ENCODE data around the gene SFT2D3.

Gene SFT2D3

GRCh38 chr2:127709336-127709735 lies 8.0 kb downstream of the SFT2D3 start:
- H3K36me3 ChIP-seq (ENCODE audit: control insufficient read depth, insufficient read depth, low read length), result peaks cover 26% of the 10 kb centered on the region

DNA sequence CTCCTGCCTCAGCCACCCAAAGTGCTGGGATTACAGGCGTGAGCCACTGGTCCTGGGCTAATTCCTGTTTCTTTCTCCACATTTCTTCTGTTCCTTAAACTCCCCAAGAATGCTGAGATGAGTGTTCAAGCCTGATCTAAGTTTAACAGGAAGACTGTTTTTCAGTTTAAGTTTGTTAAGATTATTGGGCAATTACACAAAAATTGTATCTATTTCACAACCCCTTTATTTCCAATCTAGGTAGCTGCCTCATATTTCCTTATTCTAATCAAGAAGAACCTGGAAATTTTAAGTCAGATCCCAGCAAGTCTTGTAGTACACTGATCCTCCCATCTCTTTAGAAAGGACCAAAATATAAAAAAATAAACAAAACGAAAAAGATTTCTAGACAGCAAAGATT lies 11.7 kb downstream of the SFT2D3 start:
- peaks cover 20% of the 10 kb centered on the region for H3K36me3 ChIP-seq (ENCODE audit: control insufficient read depth, insufficient read depth, low read length)
- H3K4me1 ChIP-seq (ENCODE audit: control insufficient read depth, insufficient read depth, low read length), result peaks cover 5% of the 10 kb centered on the region
- no peaks in the 10 kb centered on the region for H3K27me3 ChIP-seq (ENCODE audit: control insufficient read depth, insufficient read depth, low read length)

More at GRCh38 chr2:127709336-127709735, 8.0 kb downstream of the SFT2D3 start:
- no peak overlapping the region for H3K9ac ChIP-seq (ENCODE audit: low read length)
- H3K4me3 ChIP-seq (ENCODE audit: low read length), result no peak overlapping the region
- H3K27ac ChIP-seq (ENCODE audit: low read depth, low read length), result no peak overlapping the region
- peaks cover 7% of the 10 kb centered on the region for H3K4me1 ChIP-seq (ENCODE audit: control insufficient read depth, insufficient read depth, low read length)
- H3K27me3 ChIP-seq (ENCODE audit: control insufficient read depth, insufficient read depth, low read length), result no peaks in the 10 kb centered on the region

DNA sequence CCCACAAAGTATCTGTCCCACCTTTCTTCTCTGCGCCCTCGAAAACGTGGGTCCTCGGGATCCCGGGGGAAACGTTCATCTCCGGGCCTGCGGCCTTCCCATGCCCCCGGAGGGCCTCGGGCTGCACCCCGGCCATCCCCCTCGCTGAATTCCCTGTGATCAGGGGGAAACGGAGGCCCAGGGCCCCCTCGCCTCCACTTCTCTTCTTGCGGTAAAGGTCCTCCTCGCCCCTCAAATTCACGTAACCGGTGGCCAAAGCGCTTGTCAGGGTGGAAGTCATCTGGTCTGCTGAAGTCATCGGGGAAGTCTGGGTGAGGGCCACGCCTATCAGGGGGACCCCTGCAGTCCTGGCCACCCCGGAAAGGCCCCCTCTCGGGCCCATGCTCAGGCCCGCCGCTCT lies 12.3 kb downstream of the SFT2D3 start:
- Histone ChIP-seq H3K9ac (ENCODE audit: low read length) (no peak overlapping the region), H3K4me3 (ENCODE audit: low read length) (no peak overlapping the region), H3K27me3 (ENCODE audit: control insufficient read depth, insufficient read depth, low read length) (no peaks in the 10 kb centered on the region), H3K36me3 (ENCODE audit: control insufficient read depth, insufficient read depth, low read length) (peaks cover 15% of the 10 kb centered on the region), H3K4me1 (ENCODE audit: control insufficient read depth, insufficient read depth, low read length) (peaks cover under 1% of the 10 kb centered on the region), H3K27ac (ENCODE audit: low read depth, low read length) (no peak overlapping the region)

More for the DNA sequence above, 11.7 kb downstream of the SFT2D3 start:
- Histone ChIP-seq H3K27ac (ENCODE audit: low read depth, low read length) (no peak overlapping the region), H3K4me3 (ENCODE audit: low read length) (no peak overlapping the region), H3K9ac (ENCODE audit: low read length) (no peak overlapping the region)

DNA sequence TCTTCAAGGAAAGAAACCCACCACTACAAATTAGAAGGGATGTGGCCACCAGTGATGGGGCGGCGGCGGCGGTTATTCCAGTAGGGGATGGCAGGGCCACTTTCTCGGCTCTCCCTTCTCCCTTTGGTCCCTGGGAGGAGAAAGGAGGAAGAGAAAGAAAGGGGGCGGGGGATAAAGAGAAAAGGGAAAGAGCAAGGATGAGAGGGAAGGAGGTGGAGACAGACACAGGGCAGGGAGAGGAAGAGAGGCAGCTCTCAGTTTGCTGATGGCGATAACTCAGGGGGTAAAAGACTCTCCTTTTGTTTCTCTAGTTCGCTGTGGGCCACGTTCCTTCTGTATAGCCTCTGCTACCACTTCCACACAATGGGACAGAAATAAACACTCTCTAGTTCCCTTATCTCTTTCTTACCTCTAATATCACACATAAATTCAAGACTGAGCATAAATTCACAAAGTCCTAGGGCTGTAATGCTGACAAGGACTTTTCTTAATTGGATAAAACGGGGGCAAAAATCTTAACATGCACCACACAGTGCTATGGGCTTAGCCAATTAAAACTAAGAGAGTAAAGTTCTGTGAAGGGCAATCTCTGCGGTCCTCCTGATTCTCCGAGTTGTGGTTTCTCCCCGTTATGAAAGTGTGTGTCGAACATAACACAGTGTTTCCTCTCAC lies 14.6 kb downstream of the SFT2D3 start:
- no peaks in the 10 kb centered on the region for H3K4me1 ChIP-seq (ENCODE audit: control insufficient read depth, insufficient read depth, low read length)
- H3K9ac ChIP-seq (ENCODE audit: low read length), result no peak overlapping the region
- peaks cover 21% of the 10 kb centered on the region for H3K36me3 ChIP-seq (ENCODE audit: control insufficient read depth, insufficient read depth, low read length)
- no peak overlapping the region for H3K4me3 ChIP-seq (ENCODE audit: low read length)
- H3K27ac ChIP-seq (ENCODE audit: low read depth, low read length), result no peak overlapping the region
- H3K27me3 ChIP-seq (ENCODE audit: control insufficient read depth, insufficient read depth, low read length), result no peaks in the 10 kb centered on the region

DNA sequence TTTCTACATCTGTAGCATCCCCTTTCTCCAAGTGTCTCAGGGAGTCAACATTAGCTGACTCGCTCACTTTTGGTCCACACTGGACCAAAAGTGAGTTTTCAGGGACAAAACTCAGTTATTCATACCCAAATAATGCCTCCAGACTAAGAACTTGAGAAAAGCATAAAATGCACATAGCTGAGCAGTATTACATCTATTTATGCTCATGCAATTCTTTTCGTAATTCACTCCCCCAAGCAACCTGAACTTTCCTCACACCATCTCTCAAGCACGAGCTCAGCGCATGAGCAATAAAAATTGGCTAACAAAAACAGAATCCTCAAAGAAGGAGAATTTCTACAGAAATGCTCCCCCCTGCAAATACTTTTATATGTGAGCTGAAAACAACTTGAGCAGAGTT lies 17.0 kb downstream of the SFT2D3 start:
- no peak overlapping the region for H3K4me3 ChIP-seq (ENCODE audit: low read length)
- H3K27ac ChIP-seq (ENCODE audit: low read depth, low read length), result no peak overlapping the region
- H3K36me3 ChIP-seq (ENCODE audit: control insufficient read depth, insufficient read depth, low read length), result peaks cover 29% of the 10 kb centered on the region
- no peak overlapping the region for H3K9ac ChIP-seq (ENCODE audit: low read length)
- H3K27me3 ChIP-seq (ENCODE audit: control insufficient read depth, insufficient read depth, low read length), result no peaks in the 10 kb centered on the region
- no peaks in the 10 kb centered on the region for H3K4me1 ChIP-seq (ENCODE audit: control insufficient read depth, insufficient read depth, low read length)

DNA sequence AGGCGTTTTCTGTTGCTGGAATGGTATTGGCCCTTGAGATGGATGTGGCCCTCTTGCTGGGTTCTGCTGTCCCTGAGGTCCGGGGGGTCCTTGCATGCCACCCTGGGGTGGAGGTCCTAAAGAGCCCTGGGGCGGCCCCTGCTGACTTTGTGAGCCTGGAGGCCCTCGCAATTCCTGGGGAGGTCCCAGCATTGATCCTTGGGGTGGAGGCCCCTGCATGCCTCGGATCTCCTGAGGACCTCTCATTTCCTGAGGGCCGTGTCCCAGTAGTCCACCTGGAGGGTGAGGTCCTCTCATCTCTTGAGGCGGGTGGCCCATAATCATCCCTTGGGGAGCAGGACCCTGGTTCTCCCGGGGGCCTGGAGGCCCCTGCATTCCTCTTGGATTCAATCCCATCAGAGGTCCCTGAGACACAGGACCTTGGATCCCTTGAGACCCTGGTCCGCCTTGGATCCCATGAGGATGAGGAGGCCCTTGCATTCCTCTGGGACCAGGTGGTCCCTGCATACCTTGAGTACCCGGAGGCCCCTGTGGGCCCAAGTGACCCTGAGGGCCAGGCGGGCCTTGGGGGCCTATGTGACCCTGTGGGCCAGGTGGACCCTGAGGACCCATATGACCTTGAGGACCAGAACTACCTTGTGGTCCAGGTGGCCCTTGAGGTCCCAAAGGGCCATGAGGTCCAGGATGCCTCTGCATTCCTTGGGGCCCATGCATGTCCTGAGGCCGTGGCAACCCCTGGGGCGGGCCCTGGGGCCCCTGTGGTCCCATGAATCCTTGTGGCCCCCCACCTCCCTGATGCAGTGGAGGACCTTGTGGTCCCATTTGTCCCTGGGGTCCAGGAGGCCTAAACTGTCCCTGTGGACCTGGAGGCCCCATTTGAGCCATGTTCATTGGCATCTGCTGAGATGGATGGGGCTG lies 18.3 kb downstream of the SFT2D3 start:
- no peaks in the 10 kb centered on the region for H3K27me3 ChIP-seq (ENCODE audit: control insufficient read depth, insufficient read depth, low read length)
- H3K36me3 ChIP-seq (ENCODE audit: control insufficient read depth, insufficient read depth, low read length), result peaks cover 24% of the 10 kb centered on the region
- no peaks in the 10 kb centered on the region for H3K4me1 ChIP-seq (ENCODE audit: control insufficient read depth, insufficient read depth, low read length)
- H3K27ac ChIP-seq (ENCODE audit: low read depth, low read length), result no peak overlapping the region
- no peak overlapping the region for H3K4me3 ChIP-seq (ENCODE audit: low read length)
- H3K9ac ChIP-seq (ENCODE audit: low read length), result no peak overlapping the region

DNA sequence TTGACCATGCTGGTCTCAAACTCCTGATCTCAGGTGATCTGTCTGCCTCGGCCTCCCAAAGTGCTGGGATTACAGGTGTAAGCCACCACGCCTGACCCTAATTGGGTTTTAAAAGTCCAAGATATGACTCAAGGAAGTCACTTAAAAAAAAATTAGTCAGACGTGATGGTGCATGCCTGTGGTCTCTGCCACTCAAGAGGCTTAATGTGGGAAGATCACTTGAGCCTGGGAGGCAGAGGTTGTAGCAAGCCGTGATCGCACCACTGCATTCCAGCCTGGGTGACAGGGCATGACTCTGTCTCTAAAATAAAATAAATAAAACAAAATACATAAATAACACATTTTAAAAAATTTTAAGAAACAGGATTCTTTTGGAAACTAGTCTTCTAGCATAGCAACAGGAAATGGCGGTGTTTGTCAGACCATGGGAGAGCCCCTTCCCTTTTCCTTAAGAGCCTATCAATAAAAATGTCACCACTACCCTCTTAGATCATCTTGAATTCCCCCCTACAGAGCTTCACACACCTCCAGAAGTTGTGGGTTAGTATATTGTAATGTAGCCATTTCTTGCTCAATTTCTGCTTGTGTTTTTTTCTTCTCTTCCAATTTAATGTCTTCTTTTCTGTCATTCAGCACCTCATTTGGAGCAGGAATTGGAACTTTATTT lies 20.1 kb downstream of the SFT2D3 start:
- Histone ChIP-seq H3K36me3 (ENCODE audit: control insufficient read depth, insufficient read depth, low read length) (peaks cover 24% of the 10 kb centered on the region), H3K27me3 (ENCODE audit: control insufficient read depth, insufficient read depth, low read length) (no peaks in the 10 kb centered on the region), H3K27ac (ENCODE audit: low read depth, low read length) (no peak overlapping the region), H3K4me3 (ENCODE audit: low read length) (no peak overlapping the region), H3K9ac (ENCODE audit: low read length) (no peak overlapping the region), H3K4me1 (ENCODE audit: control insufficient read depth, insufficient read depth, low read length) (no peaks in the 10 kb centered on the region)

- no peak overlapping the region for H3K27ac ChIP-seq (ENCODE audit: low read depth, low read length)
- H3K27me3 ChIP-seq (ENCODE audit: control insufficient read depth, insufficient read depth, low read length), result no peaks in the 10 kb centered on the region
- H3K36me3 ChIP-seq (ENCODE audit: control insufficient read depth, insufficient read depth, low read length), result peaks cover 24% of the 10 kb centered on the region
- no peak overlapping the region for H3K9ac ChIP-seq (ENCODE audit: low read length)
- no peak overlapping the region for H3K4me3 ChIP-seq (ENCODE audit: low read length)
- H3K4me1 ChIP-seq (ENCODE audit: control insufficient read depth, insufficient read depth, low read length), result no peaks in the 10 kb centered on the region
Measured at GRCh38 chr2:127721978-127722355, 20.7 kb downstream of the SFT2D3 start.

DNA sequence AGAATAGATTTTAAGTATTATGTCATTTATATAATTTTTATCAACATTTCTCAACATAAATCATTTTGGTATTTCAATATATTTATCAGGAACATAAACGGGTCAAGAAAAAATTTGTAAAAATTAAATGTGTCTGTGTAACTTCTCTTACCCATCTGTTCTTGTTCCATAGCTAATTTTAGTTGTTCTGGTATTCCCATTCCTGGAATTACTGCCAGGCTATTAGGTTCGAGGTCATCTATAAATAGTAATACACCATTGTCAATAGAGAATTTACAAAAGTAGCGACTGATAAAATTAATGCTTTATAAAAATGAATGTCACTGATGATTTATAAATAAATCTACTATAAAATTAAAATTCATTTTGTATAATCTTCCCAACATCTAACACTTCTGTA lies 21.5 kb downstream of the SFT2D3 start:
- H3K9ac ChIP-seq (ENCODE audit: low read length), result no peak overlapping the region
- peaks cover 24% of the 10 kb centered on the region for H3K36me3 ChIP-seq (ENCODE audit: control insufficient read depth, insufficient read depth, low read length)
- no peak overlapping the region for H3K27ac ChIP-seq (ENCODE audit: low read depth, low read length)
- H3K4me3 ChIP-seq (ENCODE audit: low read length), result no peak overlapping the region
- H3K27me3 ChIP-seq (ENCODE audit: control insufficient read depth, insufficient read depth, low read length), result no peaks in the 10 kb centered on the region
- H3K4me1 ChIP-seq (ENCODE audit: control insufficient read depth, insufficient read depth, low read length), result no peaks in the 10 kb centered on the region

DNA sequence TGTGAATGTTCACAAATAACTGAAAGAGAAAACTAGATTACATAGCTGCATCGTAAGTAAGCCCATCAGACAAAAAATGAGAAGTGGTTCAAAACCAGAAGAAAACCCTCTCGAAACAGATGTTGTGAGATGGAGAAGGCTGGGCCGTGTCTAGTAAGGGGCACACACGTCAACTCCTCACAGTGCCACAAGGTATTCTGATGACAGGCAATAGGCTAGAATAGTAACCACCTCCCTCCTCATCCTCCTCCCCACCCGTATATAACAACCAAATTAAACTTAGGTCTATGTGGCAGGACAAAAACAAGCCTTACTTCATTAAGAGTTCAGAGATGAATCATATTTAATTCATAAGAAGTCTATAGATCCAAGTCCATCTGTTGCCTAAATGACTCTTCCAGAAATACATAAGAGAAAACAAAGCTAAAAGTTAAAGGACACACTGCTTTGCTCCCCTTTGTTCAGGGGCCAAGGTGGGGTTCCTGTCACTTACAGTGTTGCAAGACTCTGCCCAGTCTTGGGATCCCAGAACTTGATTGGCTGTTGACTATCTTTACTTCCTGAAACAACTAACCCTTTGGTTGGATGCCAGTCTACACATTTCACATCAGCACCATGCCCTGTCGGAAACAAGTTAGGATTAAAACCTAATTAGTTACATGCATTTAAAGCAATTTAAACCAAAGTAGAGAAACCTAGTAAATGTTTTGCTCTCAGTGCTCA lies 25.0 kb downstream of the SFT2D3 start:
- H3K27ac ChIP-seq (ENCODE audit: low read depth, low read length), result no peak overlapping the region

DNA sequence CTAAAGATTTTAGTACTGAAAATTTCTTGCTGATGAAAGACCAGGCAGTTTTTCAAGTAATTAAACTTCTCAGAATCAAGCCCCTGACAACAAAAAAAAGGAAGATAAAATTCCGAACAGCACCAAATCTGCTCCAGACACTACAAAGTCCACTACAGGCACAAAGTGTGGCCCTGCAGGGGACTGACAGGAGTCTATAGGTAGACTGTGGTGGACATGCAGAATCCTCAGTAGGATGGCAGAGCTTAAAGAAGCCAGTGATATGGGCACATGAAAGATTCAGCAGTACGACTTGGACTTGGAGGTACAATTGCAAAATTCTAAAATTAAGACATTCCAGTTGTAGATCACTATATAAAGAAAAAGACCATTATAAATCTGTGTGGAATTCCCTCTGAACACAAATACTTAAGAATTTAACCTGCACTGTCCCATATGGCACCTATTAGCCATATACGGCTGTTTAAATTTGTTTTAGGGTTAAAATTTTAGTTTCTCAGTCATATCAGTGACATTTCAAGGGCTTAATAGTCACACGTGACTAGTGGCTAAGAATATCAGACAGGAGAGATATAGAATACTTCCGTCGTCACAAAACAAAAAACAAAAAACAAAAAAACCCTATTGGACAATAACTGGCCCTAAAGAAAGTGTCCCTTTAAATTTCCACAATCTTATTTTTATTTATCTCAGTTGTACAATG lies 32.0 kb downstream of the SFT2D3 start:
- peaks cover 2% of the 10 kb centered on the region for H3K4me1 ChIP-seq (ENCODE audit: control insufficient read depth, insufficient read depth, low read length)
- H3K9ac ChIP-seq (ENCODE audit: low read length), result no peak overlapping the region
- no peaks in the 10 kb centered on the region for H3K36me3 ChIP-seq (ENCODE audit: control insufficient read depth, insufficient read depth, low read length)
- H3K27me3 ChIP-seq (ENCODE audit: control insufficient read depth, insufficient read depth, low read length), result no peaks in the 10 kb centered on the region
- H3K27ac ChIP-seq (ENCODE audit: low read depth, low read length), result no peak overlapping the region
- no peak overlapping the region for H3K4me3 ChIP-seq (ENCODE audit: low read length)

More for the DNA sequence above, 25.0 kb downstream of the SFT2D3 start:
- no peak overlapping the region for H3K9ac ChIP-seq (ENCODE audit: low read length)
- peaks cover 8% of the 10 kb centered on the region for H3K36me3 ChIP-seq (ENCODE audit: control insufficient read depth, insufficient read depth, low read length)
- no peaks in the 10 kb centered on the region for H3K4me1 ChIP-seq (ENCODE audit: control insufficient read depth, insufficient read depth, low read length)
- no peak overlapping the region for H3K4me3 ChIP-seq (ENCODE audit: low read length)
- H3K27me3 ChIP-seq (ENCODE audit: control insufficient read depth, insufficient read depth, low read length), result no peaks in the 10 kb centered on the region
